GM21737 (cell line): Measurements from ENCODE around the gene CAMKK1.

Experiments
- ATAC-seq: cut with Tn5 transposase; IDR thresholded peaks from one replicate; pipeline ENCODE4 v1.9.1; 2021; ENCODE audit warnings: mild to moderate bottlenecking, moderate library complexity; ENCODE audit not compliant: unreplicated experiment

The CAMKK1 gene

GRCh38 chr17:3815122-3815521 is 77.7 kb downstream of the CAMKK1 start:
- ATAC-seq = no peak

DNA sequence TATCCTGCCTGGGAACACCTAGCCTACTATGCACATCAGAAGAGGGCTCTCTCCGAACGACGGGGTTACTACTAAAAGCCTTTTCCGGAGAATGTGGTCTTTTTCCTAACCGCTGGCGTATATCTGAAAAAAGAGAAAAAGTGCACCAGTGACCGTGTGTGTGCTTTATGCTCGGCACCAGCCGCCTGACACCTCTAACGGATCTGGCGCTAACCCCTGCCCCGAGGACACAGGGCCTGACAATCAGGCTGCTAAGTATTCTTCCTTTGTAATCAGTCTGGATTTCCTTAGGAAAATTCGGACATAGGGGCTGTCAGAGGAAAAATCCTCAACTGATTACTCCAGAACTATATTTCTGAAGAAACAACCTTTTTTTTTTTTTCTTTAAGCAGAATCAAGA is 78.5 kb downstream of the CAMKK1 start:
- no peak for ATAC-seq

- ATAC-seq = no peak
Measured at GRCh38 chr17:3813171-3813570, 79.7 kb downstream of the CAMKK1 start.

DNA sequence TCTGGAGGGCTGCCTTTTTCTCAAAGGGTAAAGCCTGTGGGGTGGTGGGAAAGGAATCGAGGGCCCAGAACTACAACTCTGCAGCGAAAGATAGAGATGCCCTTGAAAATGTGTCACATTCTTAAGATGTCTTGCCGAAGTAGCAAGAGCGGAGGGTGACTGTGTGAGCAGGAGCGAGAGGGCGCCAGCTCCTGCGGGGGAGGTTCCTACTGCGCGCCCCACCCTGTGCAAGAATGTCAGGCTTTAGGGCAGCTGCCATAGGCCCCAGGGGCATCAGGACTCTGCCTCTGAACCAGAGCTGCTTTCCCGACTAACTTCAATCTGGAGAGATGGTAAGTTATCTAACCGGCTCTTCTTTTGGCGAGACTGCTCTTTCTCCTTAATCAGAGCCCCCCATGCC is 80.1 kb downstream of the CAMKK1 start:
- no peak for ATAC-seq

DNA sequence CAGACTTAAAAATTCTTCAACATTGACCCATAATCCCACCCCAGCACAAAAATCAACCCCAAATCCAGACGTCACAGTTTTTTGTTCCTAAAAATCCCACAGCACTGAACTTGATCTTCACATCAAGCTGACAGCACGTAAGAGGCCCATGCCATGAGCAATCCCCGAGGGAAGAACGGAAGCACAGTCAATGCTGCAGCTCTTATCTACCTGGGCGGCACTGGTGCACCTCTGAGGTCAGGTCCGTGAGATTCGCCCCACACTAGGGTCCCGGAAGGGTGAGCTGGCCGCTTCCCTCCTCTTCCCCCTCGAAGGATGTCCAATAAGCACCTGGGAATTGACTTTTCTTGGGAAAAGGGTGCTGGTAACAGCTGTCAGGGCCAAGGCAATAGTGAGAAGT is 80.6 kb downstream of the CAMKK1 start:
- ATAC-seq = no peak
